H9 (cell line): Measurements from ENCODE around the gene PCGF3. TPM values are rescaled to one million over a fixed set of nuclear protein-coding genes. Genes with fewer than 3 reads are reported as not detected.
A peak's percentile ranks its signal among the peaks of the same experiment; 100 is the strongest.

Experiments used
- DNase-seq: peaks from one replicate; pipeline ENCODE4 v3.0.0-alpha.2; 2017
- H2AFZ ChIP-seq: one replicate; pipeline ENCODE4 v1.6.1; 2013; ENCODE audit warnings: mild to moderate bottlenecking, low read length, control low read depth, moderate library complexity
- H2AK5ac ChIP-seq: 2 replicates; pipeline ENCODE4 v1.6.1; 2013; ENCODE audit warnings: low read length, control low read depth, mixed read lengths; ENCODE audit not compliant: insufficient read length
- H2BK120ac ChIP-seq: one replicate; pipeline ENCODE4 v1.6.1; 2013; ENCODE audit warnings: low read depth, mild to moderate bottlenecking, low read length, control low read depth, inconsistent platforms; ENCODE audit not compliant: poor library complexity, severe bottlenecking
- H2BK12ac ChIP-seq: 2 replicates; pipeline ENCODE4 v1.6.1; 2013; ENCODE audit warnings: low read length, control low read depth, mixed read lengths, low read depth; ENCODE audit not compliant: insufficient read length
- H2BK15ac ChIP-seq: 2 replicates; pipeline ENCODE4 v1.6.1; 2013; ENCODE audit warnings: low read depth, low read length, control low read depth
- H2BK20ac ChIP-seq: one replicate; pipeline ENCODE4 v1.6.1; 2013; ENCODE audit warnings: low read depth, mild to moderate bottlenecking, low read length, control low read depth, inconsistent platforms; ENCODE audit not compliant: poor library complexity, severe bottlenecking
- H2BK5ac ChIP-seq: 2 replicates; pipeline ENCODE4 v1.6.1; 2013; ENCODE audit warnings: low read length, control low read depth, mixed read lengths; ENCODE audit not compliant: insufficient read length
- H3K14ac ChIP-seq: 2 replicates; pipeline ENCODE4 v1.6.1; 2013; ENCODE audit warnings: low read length, control low read depth; ENCODE audit not compliant: insufficient read depth
- H3K18ac ChIP-seq: 2 replicates; pipeline ENCODE4 v1.6.1; 2013; ENCODE audit warnings: low read depth, mild to moderate bottlenecking, mixed read lengths, low read length, control low read depth; ENCODE audit not compliant: insufficient read length
- H3K23ac ChIP-seq: 2 replicates; pipeline ENCODE4 v1.6.1; 2013; ENCODE audit warnings: low read length, control low read depth, mixed read lengths, low read depth; ENCODE audit not compliant: insufficient read length
- H3K23me2 ChIP-seq: 2 replicates; pipeline ENCODE4 v1.6.1; 2013; ENCODE audit warnings: low read depth, mild to moderate bottlenecking, mixed read lengths, low read length, control low read depth; ENCODE audit not compliant: insufficient read length, poor library complexity, severe bottlenecking
- H3K27ac ChIP-seq: 2 replicates; pipeline ENCODE4 v1.5.1; 2013; ENCODE audit warnings: low read length, control low read depth, mixed read lengths, low read depth; ENCODE audit not compliant: insufficient read length
- H3K27me3 ChIP-seq: 2 replicates; pipeline ENCODE4 v1.6.1; 2013; ENCODE audit warnings: low read length, control low read depth, inconsistent platforms; ENCODE audit not compliant: insufficient read depth
- H3K4ac ChIP-seq: 2 replicates; pipeline ENCODE4 v1.6.1; 2013; ENCODE audit warnings: low read depth, mild to moderate bottlenecking, control low read depth, inconsistent platforms, low read length, moderate library complexity
- H3K4me1 ChIP-seq: 2 replicates; pipeline ENCODE4 v1.6.1; 2013; ENCODE audit warnings: low read length, control low read depth, inconsistent platforms; ENCODE audit not compliant: insufficient read depth
- H3K4me2 ChIP-seq: 2 replicates; pipeline ENCODE4 v1.6.1; 2013; ENCODE audit warnings: low read length, control low read depth, mixed read lengths; ENCODE audit not compliant: insufficient read length, insufficient read depth
- H3K56ac ChIP-seq: 2 replicates; pipeline ENCODE4 v1.6.1; 2013; ENCODE audit warnings: low read depth, mild to moderate bottlenecking, mixed read lengths, low read length, control low read depth; ENCODE audit not compliant: insufficient read length
- H3K79me1 ChIP-seq: 2 replicates; pipeline ENCODE4 v1.6.1; 2013; ENCODE audit warnings: low read depth, mild to moderate bottlenecking, moderate library complexity, low read length, control low read depth, inconsistent platforms; ENCODE audit not compliant: insufficient read depth, poor library complexity, severe bottlenecking
- H3K79me2 ChIP-seq: 2 replicates; pipeline ENCODE4 v1.6.1; 2013; ENCODE audit warnings: low read length, control low read depth, inconsistent platforms; ENCODE audit not compliant: insufficient read depth
- H3K9ac ChIP-seq: 2 replicates; pipeline ENCODE4 v1.6.1; 2013; ENCODE audit warnings: low read length, control low read depth, mixed read lengths; ENCODE audit not compliant: insufficient read length; ENCODE audit errors: extremely low read depth
- H3K9me3 ChIP-seq: one replicate; pipeline ENCODE4 v1.6.1; 2013; ENCODE audit warnings: low read depth, low read length, inconsistent platforms; ENCODE audit not compliant: control insufficient read depth
- H3T11ph ChIP-seq: one replicate; pipeline ENCODE4 v1.6.1; 2013; ENCODE audit warnings: mild to moderate bottlenecking, low read length, control low read depth, inconsistent platforms
- H4K20me1 ChIP-seq: one replicate; pipeline ENCODE4 v1.6.1; 2013; ENCODE audit not compliant: control insufficient read depth, insufficient read length, insufficient read depth
- H4K5ac ChIP-seq: 2 replicates; pipeline ENCODE4 v1.6.1; 2013; ENCODE audit warnings: low read depth, mild to moderate bottlenecking, mixed read lengths, low read length, control low read depth; ENCODE audit not compliant: insufficient read length
- H4K8ac ChIP-seq: replicated peaks from 2 replicates; pipeline ENCODE4 v1.6.1; 2013; ENCODE audit warnings: low read length, control low read depth, mixed read lengths, low read depth; ENCODE audit not compliant: insufficient read length
- H4K91ac ChIP-seq: 2 replicates; pipeline ENCODE4 v1.6.1; 2013; ENCODE audit warnings: low read depth, mild to moderate bottlenecking, moderate library complexity, mixed read lengths, low read length, control low read depth; ENCODE audit not compliant: insufficient read length
- H3K27ac Mint-ChIP-seq, 3 experiments: 2 replicates in 2 of 3; 3 replicates in 1 of 3; pipeline ENCODE4 v1.8.0; 2020 to 2021; ENCODE audit warnings: mixed read lengths in 3 of 3, mild to moderate bottlenecking in 1 of 3, moderate library complexity in 1 of 3
- H3K27me3 Mint-ChIP-seq: 2 replicates; pipeline ENCODE4 v1.8.0; 2021; ENCODE audit warnings: low read depth, mild to moderate bottlenecking, moderate library complexity, mixed read lengths
- H3K36me3 Mint-ChIP-seq, 3 experiments: 2 replicates in 2 of 3; 3 replicates in 1 of 3; pipeline ENCODE4 v1.8.0; 2020 to 2021; ENCODE audit warnings: low read depth in 3 of 3, mixed read lengths in 3 of 3; ENCODE audit not compliant: insufficient read depth in 1 of 3
- H3K4me1 Mint-ChIP-seq, 2 experiments: 2 replicates each; pipeline ENCODE4 v1.8.0; 2020; ENCODE audit warnings: mixed read lengths in 2 of 2
- H3K4me3 Mint-ChIP-seq, 2 experiments: 2 replicates in 1 of 2; 3 replicates in 1 of 2; pipeline ENCODE4 v1.8.0; 2020 to 2021; ENCODE audit warnings: mild to moderate bottlenecking in 2 of 2, mixed read lengths in 2 of 2, moderate library complexity in 1 of 2
- H3K9me3 Mint-ChIP-seq, 2 experiments: 2 replicates in 1 of 2; 3 replicates in 1 of 2; pipeline ENCODE4 v1.8.0; 2020; ENCODE audit warnings: mild to moderate bottlenecking in 2 of 2, mixed read lengths in 2 of 2, moderate library complexity in 1 of 2
- WGBS: extraction: QIAGEN DNeasy Blood & Tissue Kit; methylation state at CpG from one replicate; pipeline ENCODE4 v1.1.7; 2013; ENCODE audit warnings: missing lambda C conversion rate, low lambda C conversion rate, mixed read lengths; ENCODE audit not compliant: insufficient read length; ENCODE audit errors: extremely low coverage; 5-methylcytosine and 5-hydroxymethylcytosine counted together
- total RNA-seq: library from RNA; stranded (reverse); gene quantifications from 2 replicates; pipeline ENCODE4 v1.2.1, GENCODE V29; 2021
- TF ChIP-seq, protein P1 (sequence below): fragments of 200-600 bp; sonication (generic); conservative IDR thresholded peaks from 3 replicates; pipeline ENCODE4 v1.8.0; 2021; ENCODE audit warnings: antibody characterized with exemption, mild to moderate bottlenecking

Gene PCGF3
- total RNA-seq, 1 experiment from 2014 or later = 43.1 TPM

DNA sequence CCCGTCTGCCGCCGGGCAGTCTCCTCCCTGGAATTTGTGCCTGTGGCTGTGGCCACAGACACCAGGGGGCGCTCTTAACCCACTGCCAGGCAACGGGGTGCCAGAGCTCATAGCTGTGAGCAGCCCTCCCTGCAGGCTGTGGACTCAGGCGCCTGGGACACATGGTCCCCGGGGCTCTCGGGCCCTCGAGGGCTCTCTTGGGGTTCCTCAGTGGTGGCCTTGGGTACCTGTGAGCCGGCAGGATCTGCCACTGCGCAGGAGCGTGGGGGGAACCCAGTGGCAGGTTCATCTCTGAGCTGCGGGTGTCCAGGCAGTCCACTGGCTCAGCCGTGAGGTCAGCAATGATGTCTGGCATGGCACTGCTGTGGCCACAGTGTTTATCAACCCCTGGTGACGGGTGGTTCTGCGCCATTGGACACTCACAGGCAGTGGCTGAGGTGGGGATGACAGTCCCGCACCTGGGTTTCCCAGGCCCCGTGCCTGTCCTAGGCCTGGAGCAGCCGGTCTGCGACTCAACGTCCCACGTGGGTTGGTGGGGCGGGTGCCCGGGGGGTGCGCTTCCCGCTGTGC is 37.2 kb downstream of the PCGF3 start:
- Histone ChIP-seq H2BK15ac (no peak overlapping the region), H2AFZ (no peak overlapping the region), H3K4me1 (no peaks in the 10 kb centered on the region), H2AK5ac (no peak overlapping the region), H3K4me2 (no peak overlapping the region), H2BK120ac (no peak overlapping the region), H3K9me3 (no peaks in the 10 kb centered on the region), H4K20me1 (no peaks in the 10 kb centered on the region), H3K56ac (no peak overlapping the region), H3K79me2 (no peaks in the 10 kb centered on the region; the same call in 1 of the 2 replicates), H4K5ac (no peak overlapping the region), H3K23ac (no peak overlapping the region), H4K8ac (no peak overlapping the region), H3K18ac (no peak overlapping the region), H3K23me2 (peaks cover 2% of the 10 kb centered on the region), H3T11ph (no peak overlapping the region), H3K9ac (no peak overlapping the region), H2BK5ac (no peak overlapping the region), H2BK20ac (no peak overlapping the region), H3K27ac (no peak overlapping the region), H3K27me3 (no peaks in the 10 kb centered on the region), H3K79me1 (no peaks in the 10 kb centered on the region), H3K14ac (no peak overlapping the region), H4K91ac (no peak overlapping the region), H2BK12ac (no peak overlapping the region), H3K4ac (no peak overlapping the region)
- Mint-ChIP-seq H3K9me3 (peaks cover 3 to 4% of the 10 kb centered on the region in 2 experiments; a peak in 3 of 5 replicates), H3K27me3 (no peaks in the 10 kb centered on the region; the same call in 1 of the 2 replicates), H3K4me1 (no peaks in the 10 kb centered on the region), H3K36me3 (peaks cover 19 to 50% (median 42%) of the 10 kb centered on the region in 3 experiments), H3K4me3 (no peak overlapping the region), H3K27ac (no peak overlapping the region)
- TF ChIP-seq, protein P1, sequence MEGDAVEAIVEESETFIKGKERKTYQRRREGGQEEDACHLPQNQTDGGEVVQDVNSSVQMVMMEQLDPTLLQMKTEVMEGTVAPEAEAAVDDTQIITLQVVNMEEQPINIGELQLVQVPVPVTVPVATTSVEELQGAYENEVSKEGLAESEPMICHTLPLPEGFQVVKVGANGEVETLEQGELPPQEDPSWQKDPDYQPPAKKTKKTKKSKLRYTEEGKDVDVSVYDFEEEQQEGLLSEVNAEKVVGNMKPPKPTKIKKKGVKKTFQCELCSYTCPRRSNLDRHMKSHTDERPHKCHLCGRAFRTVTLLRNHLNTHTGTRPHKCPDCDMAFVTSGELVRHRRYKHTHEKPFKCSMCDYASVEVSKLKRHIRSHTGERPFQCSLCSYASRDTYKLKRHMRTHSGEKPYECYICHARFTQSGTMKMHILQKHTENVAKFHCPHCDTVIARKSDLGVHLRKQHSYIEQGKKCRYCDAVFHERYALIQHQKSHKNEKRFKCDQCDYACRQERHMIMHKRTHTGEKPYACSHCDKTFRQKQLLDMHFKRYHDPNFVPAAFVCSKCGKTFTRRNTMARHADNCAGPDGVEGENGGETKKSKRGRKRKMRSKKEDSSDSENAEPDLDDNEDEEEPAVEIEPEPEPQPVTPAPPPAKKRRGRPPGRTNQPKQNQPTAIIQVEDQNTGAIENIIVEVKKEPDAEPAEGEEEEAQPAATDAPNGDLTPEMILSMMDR = peak; percentile 95
- DNase-seq = peak; percentile 79
- WGBS = no CpG with 5 or more reads among the region's 26 CpGs
